WTC11 (cell line): ENCODE results near the gene ITGA6. TPM values are rescaled to one million over a fixed set of nuclear protein-coding genes. Genes with fewer than 3 reads are reported as not detected.

Experiments used
- ATAC-seq: fragments of 200-7000 bp; cut with Tn5 transposase; 2 replicates; pipeline ENCODE4 v1.10.0; 2021; ENCODE audit warnings: mild to moderate bottlenecking, moderate library complexity
- CTCF ChIA-PET: fragments of 300-600 bp; sonication (Branson Sonifier 250); formaldehyde crosslinking; loops from one replicate; lab custom pipeline; 2021; ENCODE audit warnings: antibody characterized with exemption; lab: Charles Lee
- POLR2A ChIA-PET: fragments of 350-600 bp; sonication (Branson Sonifier 250); formaldehyde crosslinking; loops from one replicate; lab custom pipeline; 2021; ENCODE audit warnings: antibody characterized with exemption; lab: Charles Lee
- DNase-seq: peaks from one replicate; pipeline ENCODE4 v3.0.0; 2021; ENCODE audit warnings: low spot score
- H3K27ac Mint-ChIP-seq: 2 replicates; pipeline ENCODE4 v1.8.0; 2021; ENCODE audit warnings: mixed read lengths
- H3K27me3 Mint-ChIP-seq: 2 replicates; pipeline ENCODE4 v1.8.0; 2021; ENCODE audit warnings: low read depth, mild to moderate bottlenecking, moderate library complexity, mixed read lengths
- H3K36me3 Mint-ChIP-seq: 2 replicates; pipeline ENCODE4 v1.8.0; 2021; ENCODE audit warnings: mixed read lengths
- H3K4me1 Mint-ChIP-seq: 2 replicates; pipeline ENCODE4 v1.8.0; 2022; ENCODE audit warnings: mixed read lengths
- H3K4me3 Mint-ChIP-seq: 2 replicates; pipeline ENCODE4 v1.8.0; 2021; ENCODE audit warnings: mild to moderate bottlenecking, moderate library complexity, mixed read lengths
- H3K9me3 Mint-ChIP-seq: 2 replicates; pipeline ENCODE4 v1.8.0; 2021; ENCODE audit warnings: mixed read lengths
- CDX4 ChIP-seq: fragments of 250-450 bp; sonication (Bioruptor Pico); IDR thresholded peaks from 2 replicates; pipeline ENCODE4 v1.9.0; 2021; ENCODE audit warnings: moderate library complexity, mild to moderate bottlenecking, inconsistent platforms, borderline replicate concordance
- CREM ChIP-seq: sonication (generic); formaldehyde crosslinking; IDR thresholded peaks from 2 replicates; pipeline ENCODE4 v1.8.1; 2022; ENCODE audit warnings: mild to moderate bottlenecking, missing genetic modification reagents, moderate library complexity
- E2F5 ChIP-seq: sonication (generic); formaldehyde crosslinking; IDR thresholded peaks from 2 replicates; pipeline ENCODE4 v1.8.1; 2022; ENCODE audit warnings: mild to moderate bottlenecking, moderate library complexity, missing genetic modification reagents
- EMX1 ChIP-seq: fragments of 250-450 bp; sonication (Bioruptor Pico); IDR thresholded peaks from 2 replicates; pipeline ENCODE4 v1.8.0; 2021; ENCODE audit warnings: mild to moderate bottlenecking
- ERG ChIP-seq: fragments of 250-450 bp; sonication (Bioruptor Pico); IDR thresholded peaks from 2 replicates; pipeline ENCODE4 v1.8.0; 2021; ENCODE audit warnings: mild to moderate bottlenecking
- GABPB1 ChIP-seq: sonication (generic); formaldehyde crosslinking; IDR thresholded peaks from 2 replicates; pipeline ENCODE4 v1.8.1; 2023; ENCODE audit warnings: mild to moderate bottlenecking, missing genetic modification reagents
- GRHL2 ChIP-seq: fragments of 250-450 bp; sonication (Bioruptor Pico); IDR thresholded peaks from 2 replicates; pipeline ENCODE4 v1.8.0; 2022; ENCODE audit warnings: mild to moderate bottlenecking, moderate library complexity; ENCODE audit not compliant: insufficient replicate concordance, severe bottlenecking
- JAZF1 ChIP-seq: fragments of 250-450 bp; sonication (Bioruptor Pico); IDR thresholded peaks from 2 replicates; pipeline ENCODE4 v1.9.0; 2021; ENCODE audit warnings: moderate library complexity, mild to moderate bottlenecking, inconsistent platforms
- KAT7 ChIP-seq: sonication (generic); formaldehyde crosslinking; IDR thresholded peaks from 2 replicates; pipeline ENCODE4 v1.8.1; 2023; ENCODE audit warnings: missing genetic modification reagents, mild to moderate bottlenecking, borderline replicate concordance
- MXD4 ChIP-seq: fragments of 250-450 bp; sonication (Bioruptor Pico); IDR thresholded peaks from 2 replicates; pipeline ENCODE4 v1.8.0; 2021; ENCODE audit warnings: mild to moderate bottlenecking, moderate library complexity, borderline replicate concordance
- OVOL2 ChIP-seq: fragments of 250-450 bp; sonication (Bioruptor Pico); IDR thresholded peaks from 2 replicates; pipeline ENCODE4 v1.9.0; 2021; ENCODE audit warnings: mild to moderate bottlenecking, borderline replicate concordance
- PREB ChIP-seq: sonication (generic); formaldehyde crosslinking; IDR thresholded peaks from 2 replicates; pipeline ENCODE4 v1.8.1; 2022; ENCODE audit warnings: mild to moderate bottlenecking, missing genetic modification reagents, moderate library complexity, borderline replicate concordance
- RORB ChIP-seq: fragments of 250-450 bp; sonication (Bioruptor Pico); IDR thresholded peaks from 2 replicates; pipeline ENCODE4 v1.9.0; 2021; ENCODE audit warnings: mild to moderate bottlenecking
- SMAD4 ChIP-seq: sonication (generic); formaldehyde crosslinking; IDR thresholded peaks from 2 replicates; pipeline ENCODE4 v1.8.0; 2022; ENCODE audit warnings: mild to moderate bottlenecking, missing genetic modification reagents
- TEAD4 ChIP-seq: sonication (generic); formaldehyde crosslinking; IDR thresholded peaks from 2 replicates; pipeline ENCODE4 v1.8.0; 2022; ENCODE audit warnings: mild to moderate bottlenecking, missing genetic modification reagents
- ZBTB21 ChIP-seq: sonication (generic); formaldehyde crosslinking; IDR thresholded peaks from 2 replicates; pipeline ENCODE4 v1.8.1; 2023; ENCODE audit warnings: mild to moderate bottlenecking, missing genetic modification reagents, borderline replicate concordance
- ZNF219 ChIP-seq: sonication (generic); formaldehyde crosslinking; IDR thresholded peaks from 2 replicates; pipeline ENCODE4 v1.8.0; 2023; ENCODE audit warnings: missing genetic modification reagents, mild to moderate bottlenecking, borderline replicate concordance
- ZNF232 ChIP-seq: sonication (generic); formaldehyde crosslinking; IDR thresholded peaks from 2 replicates; pipeline ENCODE4 v1.8.0; 2022; ENCODE audit warnings: mild to moderate bottlenecking, missing genetic modification reagents
- ZNF263 ChIP-seq: sonication (generic); formaldehyde crosslinking; IDR thresholded peaks from 2 replicates; pipeline ENCODE4 v1.8.1; 2022; ENCODE audit warnings: low read depth, mild to moderate bottlenecking, moderate library complexity, missing genetic modification reagents
- total RNA-seq: library from RNA; stranded (reverse); gene quantifications from 3 replicates; pipeline ENCODE4 v1.2.3, GENCODE V29; 2021
- TF ChIP-seq, protein P1 (sequence below): sonication (generic); formaldehyde crosslinking; IDR thresholded peaks from 2 replicates; pipeline ENCODE4 v1.8.0; 2022; ENCODE audit warnings: mild to moderate bottlenecking, missing genetic modification reagents
- TF ChIP-seq, protein P2 (sequence below): sonication (generic); formaldehyde crosslinking; IDR thresholded peaks from 2 replicates; pipeline ENCODE4 v1.8.1; 2023; ENCODE audit warnings: mild to moderate bottlenecking, moderate library complexity, missing genetic modification reagents
- TF ChIP-seq, protein P3 (sequence below): sonication (generic); formaldehyde crosslinking; IDR thresholded peaks from 2 replicates; pipeline ENCODE4 v1.8.0; 2023; ENCODE audit warnings: mild to moderate bottlenecking, missing genetic modification reagents

The ITGA6 gene
- total RNA-seq, 1 experiment from 2014 or later = 83.6 TPM

- TF ChIP-seq OVOL2 (CRISPR knock-in tag) (no peak), GABPB1 (no peak), RORB (CRISPR knock-in tag) (no peak), ZBTB21 (CRISPR knock-in tag) (0 out of 2 replicates have a peak, but pooled peaks have one; percentile 5)
Observed at GRCh38 chr2:172462373-172462848, 35.0 kb downstream of the ITGA6 start (continued).

- H3K36me3 Mint-ChIP-seq = peaks cover 16% of the 10 kb centered on the region
- no peak overlapping the region for H3K4me3 Mint-ChIP-seq
- H3K4me1 Mint-ChIP-seq = peaks cover 70% of the 10 kb centered on the region
- ATAC-seq (no peak), DNase-seq (no peak)
- H3K27ac Mint-ChIP-seq = no peak overlapping the region
- H3K27me3 Mint-ChIP-seq = no peaks in the 10 kb centered on the region
- no peaks in the 10 kb centered on the region for H3K9me3 Mint-ChIP-seq
- POLR2A ChIA-PET = interaction anchor here (2.0 kb wide), 1 partner anchor 290 kb away, joined by 11 read pairs; no protein-coding TSS in a partner anchor
- TF ChIP-seq ERG (CRISPR knock-in tag) (no peak), CDX4 (CRISPR knock-in tag) (no peak), GRHL2 (no peak), ZNF232 (no peak), ZNF263 (no peak), MXD4 (no peak), EMX1 (CRISPR knock-in tag) (no peak), KAT7 (CRISPR knock-in tag) (no peak), JAZF1 (CRISPR knock-in tag) (no peak), PREB (no peak), ZNF219 (no peak), SMAD4 (CRISPR knock-in tag) (no peak)
- TF ChIP-seq, protein P1, sequence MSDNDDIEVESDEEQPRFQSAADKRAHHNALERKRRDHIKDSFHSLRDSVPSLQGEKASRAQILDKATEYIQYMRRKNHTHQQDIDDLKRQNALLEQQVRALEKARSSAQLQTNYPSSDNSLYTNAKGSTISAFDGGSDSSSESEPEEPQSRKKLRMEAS (CRISPR knock-in tag) = no peak
- TF ChIP-seq, protein P2, sequence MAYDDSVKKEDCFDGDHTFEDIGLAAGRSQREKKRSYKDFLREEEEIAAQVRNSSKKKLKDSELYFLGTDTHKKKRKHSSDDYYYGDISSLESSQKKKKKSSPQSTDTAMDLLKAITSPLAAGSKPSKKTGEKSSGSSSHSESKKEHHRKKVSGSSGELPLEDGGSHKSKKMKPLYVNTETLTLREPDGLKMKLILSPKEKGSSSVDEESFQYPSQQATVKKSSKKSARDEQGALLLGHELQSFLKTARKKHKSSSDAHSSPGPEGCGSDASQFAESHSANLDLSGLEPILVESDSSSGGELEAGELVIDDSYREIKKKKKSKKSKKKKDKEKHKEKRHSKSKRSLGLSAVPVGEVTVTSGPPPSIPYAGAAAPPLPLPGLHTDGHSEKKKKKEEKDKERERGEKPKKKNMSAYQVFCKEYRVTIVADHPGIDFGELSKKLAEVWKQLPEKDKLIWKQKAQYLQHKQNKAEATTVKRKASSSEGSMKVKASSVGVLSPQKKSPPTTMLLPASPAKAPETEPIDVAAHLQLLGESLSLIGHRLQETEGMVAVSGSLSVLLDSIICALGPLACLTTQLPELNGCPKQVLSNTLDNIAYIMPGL = no peak
- CTCF ChIA-PET = interaction anchor here (1.2 to 4.1 kb wide), 25 partner anchors 11 to 356 kb away, joined by 3 to 136 read pairs (median 11); partner anchors contain the start of gene ITGA6
Observed at GRCh38 chr2:172462849-172463381, 35.5 kb downstream of the ITGA6 start.

DNA sequence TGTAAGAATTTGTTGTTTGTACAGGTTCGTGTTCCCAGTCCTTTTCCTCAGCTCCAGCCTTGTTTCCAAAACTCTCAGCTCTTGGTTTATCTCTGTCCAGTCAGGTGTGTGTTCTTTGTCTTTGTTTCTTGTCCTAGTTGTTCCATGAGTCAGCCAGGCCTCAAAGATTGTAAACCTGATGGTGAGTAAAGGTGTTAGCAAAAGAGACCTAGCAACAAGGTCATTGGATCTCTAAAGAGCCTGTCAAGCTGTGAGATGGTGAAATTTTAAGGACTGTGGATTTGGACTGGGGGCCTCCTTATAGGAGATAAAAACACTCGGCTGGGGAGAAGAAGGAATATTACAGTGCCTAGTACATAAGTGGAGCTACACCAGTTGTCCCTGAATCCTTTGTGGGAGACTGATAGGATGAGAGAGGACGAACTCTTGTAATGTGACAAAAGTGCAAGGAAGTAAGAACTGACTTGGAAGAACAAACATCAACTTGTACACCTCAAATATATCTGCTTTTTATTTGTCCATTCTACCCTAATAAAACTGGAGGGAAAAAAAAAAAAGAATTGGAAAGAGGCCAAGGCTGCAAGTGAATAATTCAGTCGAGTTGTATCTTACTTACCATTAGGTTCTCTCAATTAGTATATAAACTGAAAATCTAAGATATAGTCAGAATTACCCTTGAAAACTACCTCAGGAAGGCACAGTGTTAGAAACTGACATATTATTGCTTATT lies 37.2 kb downstream of the ITGA6 start:
- no peaks in the 10 kb centered on the region for H3K27me3 Mint-ChIP-seq
- peaks cover 57% of the 10 kb centered on the region for H3K4me1 Mint-ChIP-seq
- H3K36me3 Mint-ChIP-seq = peaks cover 24% of the 10 kb centered on the region
- no peak for DNase-seq
- H3K9me3 Mint-ChIP-seq = no peaks in the 10 kb centered on the region
- no peak overlapping the region for H3K4me3 Mint-ChIP-seq
- ATAC-seq = no peak
- CTCF ChIA-PET = interaction anchor here (0.5 to 4.3 kb wide), 7 partner anchors 9 to 337 kb away, joined by 3 to 20 read pairs (median 4); no protein-coding TSS in a partner anchor
- POLR2A ChIA-PET = no interaction called here
- peak overlapping the region; percentile 20; the same call in 1 of the 2 replicates for H3K27ac Mint-ChIP-seq
- TF ChIP-seq ERG (CRISPR knock-in tag) (no peak), TEAD4 (CRISPR knock-in tag) (no peak), ZNF232 (no peak), E2F5 (no peak), CREM (no peak)
- TF ChIP-seq, protein P3, sequence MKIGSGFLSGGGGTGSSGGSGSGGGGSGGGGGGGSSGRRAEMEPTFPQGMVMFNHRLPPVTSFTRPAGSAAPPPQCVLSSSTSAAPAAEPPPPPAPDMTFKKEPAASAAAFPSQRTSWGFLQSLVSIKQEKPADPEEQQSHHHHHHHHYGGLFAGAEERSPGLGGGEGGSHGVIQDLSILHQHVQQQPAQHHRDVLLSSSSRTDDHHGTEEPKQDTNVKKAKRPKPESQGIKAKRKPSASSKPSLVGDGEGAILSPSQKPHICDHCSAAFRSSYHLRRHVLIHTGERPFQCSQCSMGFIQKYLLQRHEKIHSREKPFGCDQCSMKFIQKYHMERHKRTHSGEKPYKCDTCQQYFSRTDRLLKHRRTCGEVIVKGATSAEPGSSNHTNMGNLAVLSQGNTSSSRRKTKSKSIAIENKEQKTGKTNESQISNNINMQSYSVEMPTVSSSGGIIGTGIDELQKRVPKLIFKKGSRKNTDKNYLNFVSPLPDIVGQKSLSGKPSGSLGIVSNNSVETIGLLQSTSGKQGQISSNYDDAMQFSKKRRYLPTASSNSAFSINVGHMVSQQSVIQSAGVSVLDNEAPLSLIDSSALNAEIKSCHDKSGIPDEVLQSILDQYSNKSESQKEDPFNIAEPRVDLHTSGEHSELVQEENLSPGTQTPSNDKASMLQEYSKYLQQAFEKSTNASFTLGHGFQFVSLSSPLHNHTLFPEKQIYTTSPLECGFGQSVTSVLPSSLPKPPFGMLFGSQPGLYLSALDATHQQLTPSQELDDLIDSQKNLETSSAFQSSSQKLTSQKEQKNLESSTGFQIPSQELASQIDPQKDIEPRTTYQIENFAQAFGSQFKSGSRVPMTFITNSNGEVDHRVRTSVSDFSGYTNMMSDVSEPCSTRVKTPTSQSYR = no peak
